GM18526 (cell line): ENCODE data around the gene CPEB4.

Experiments used
- POLR2A ChIP-seq: IDR thresholded peaks from 3 replicates; pipeline ENCODE4 v1.6.1; 2011; ENCODE audit not compliant: insufficient read length; ENCODE audit errors: extremely low read depth

The CPEB4 gene

DNA sequence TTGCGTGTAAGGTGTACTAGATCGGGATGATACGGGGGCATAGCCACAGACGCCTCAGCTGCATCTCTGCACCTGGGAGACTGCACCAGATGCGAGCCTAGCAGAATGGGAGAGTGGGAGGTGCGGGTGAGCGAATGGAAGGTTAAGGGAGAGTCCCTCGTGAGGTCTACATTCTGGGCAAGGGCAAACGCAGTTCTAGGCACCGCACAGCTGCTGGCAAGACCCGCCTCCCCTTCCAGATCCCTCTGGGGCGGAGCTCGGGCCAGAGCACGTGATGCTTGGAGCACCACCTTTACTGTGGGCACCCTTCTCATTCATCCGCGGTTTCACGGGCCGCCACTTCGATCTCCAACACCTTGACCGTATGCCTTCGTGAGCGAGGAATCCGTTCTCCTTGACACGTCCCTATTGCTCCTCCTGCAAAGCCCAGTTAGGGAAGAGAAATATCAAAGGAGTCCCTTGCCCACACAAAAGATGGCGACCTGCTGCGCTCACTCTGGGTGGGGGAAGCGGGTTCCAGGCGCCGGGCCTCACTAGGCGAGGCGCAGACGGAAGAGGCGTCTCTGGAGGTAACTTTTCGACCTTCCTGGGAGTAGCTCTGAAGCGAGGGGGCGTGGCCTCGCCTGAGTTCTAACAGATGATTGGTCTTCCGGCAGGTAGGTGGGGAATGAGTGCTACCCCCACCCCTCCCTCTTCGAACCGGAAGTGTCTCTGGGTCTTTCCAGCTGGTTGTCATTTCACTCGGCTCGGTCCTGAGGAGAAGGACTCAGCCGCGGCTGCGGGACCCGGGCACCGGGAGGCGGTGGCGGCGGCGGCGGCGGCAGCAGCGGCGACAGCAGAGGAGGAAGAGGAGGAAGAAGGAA lies at the start of gene CPEB4:
TSS of gene CPEB4 (plus strand) at position 740 of the 863 bp plus-strand sequence. CDS start 1,385 bp downstream, outside the sequence.
- TF ChIP-seq POLR2A = peak; percentile 89

DNA sequence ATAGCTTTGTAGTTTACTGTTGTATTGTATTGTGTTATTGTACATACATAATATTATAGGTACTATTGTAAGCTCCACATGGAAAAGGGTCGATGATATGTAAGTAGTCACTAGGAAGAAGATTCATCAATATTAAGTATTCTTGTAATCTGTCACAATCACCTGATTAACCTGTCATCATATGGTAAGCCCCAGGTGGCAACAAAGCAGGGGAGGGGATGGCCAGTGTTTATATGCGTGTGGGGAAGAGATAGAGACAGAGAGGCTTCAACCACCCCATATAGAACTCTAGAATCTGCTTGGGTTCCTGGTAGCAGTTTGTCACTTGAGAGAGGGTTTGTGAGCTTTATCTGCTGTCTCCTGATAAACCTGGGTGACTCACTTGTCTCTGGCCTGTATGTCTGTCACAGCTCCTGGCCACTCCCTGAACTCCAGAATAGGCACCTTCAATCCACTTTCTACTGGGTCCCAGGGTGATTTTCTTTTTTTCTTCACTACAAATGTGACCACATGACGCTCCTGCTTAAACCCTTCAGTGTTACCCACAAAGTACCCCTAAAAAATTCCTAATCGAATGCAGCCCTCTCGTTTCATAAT lies 48.9 kb upstream of the CPEB4 start:
- no peak for TF ChIP-seq POLR2A

DNA sequence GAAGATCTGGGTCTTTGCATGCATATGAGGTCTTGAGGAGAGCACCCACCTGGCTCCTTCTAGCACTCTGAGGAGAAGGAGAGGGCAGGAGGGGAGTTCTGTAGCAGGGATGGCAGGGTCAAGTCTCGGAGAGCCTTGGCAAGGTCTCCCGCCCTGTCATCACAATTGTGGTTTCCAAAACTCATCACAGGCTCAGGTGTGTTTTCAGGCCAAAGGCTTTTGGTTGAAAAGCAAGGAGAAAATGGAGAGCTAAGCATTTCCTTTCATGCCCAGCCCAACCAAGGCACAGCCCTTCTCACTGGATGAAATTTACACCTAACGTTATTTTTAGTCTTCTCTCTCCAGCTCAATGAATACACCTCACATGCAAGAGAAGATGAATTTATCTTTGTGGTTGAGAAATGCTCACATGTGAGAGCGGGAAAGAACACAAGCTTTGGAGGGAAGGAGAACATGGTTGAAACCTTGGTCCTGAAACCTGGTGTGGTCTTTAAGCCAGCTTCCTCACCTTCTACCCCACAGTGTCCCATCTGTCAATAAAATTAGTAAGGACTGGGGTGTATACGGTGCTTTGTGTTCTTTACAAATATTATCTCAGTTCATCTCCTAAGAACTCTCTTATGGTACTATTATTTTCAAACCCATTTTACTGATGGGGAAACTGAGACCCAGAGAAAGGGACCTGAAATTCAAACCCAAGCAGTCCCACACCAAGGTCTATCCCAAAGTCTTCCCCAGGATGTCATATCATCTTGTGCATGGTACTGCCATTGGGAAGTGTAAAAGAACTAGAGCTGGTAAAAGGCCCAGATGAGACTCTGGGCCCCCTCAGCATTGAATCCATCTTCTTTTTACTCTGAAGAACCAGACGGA lies 47.8 kb upstream of the CPEB4 start:
- TF ChIP-seq POLR2A = no peak

DNA sequence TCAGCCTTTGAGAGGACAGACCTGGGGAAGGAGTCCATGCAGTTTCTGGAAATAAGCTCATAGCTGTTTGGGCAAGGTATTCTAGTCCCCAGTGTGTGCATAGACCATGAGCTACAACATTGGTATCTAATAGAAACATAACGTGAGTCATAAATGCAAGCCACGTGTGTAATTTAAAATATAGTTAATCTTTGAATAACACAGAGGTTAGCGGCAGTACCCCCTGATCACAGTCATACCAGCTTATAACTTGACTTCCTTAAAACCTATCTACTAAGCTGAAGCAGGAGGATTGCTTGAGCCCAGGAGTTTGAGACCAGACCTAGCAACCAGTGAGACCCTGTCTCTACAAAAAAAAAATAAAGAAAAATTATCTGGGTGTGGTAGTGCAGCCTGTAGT lies 46.4 kb upstream of the CPEB4 start:
- no peak for TF ChIP-seq POLR2A

DNA sequence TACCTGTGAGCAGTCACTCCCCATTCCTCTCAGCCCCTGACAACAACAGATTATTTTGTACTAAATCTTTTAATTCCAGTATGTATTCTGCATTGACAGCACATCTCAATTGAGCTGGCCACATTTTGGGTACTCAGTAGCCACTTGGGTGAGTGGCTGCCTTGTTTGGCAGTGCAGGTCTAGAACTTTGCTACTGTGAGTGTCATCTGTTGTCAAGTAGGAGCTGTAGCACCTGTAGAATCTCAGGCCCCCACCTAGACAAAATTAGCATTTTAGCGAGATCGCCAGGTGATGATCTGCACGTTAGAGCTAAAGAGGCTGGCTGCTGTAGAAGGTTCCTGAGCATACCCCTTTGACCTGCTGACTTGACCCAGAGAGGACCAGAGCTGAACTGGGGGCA lies 44.4 kb upstream of the CPEB4 start:
- TF ChIP-seq POLR2A = no peak

DNA sequence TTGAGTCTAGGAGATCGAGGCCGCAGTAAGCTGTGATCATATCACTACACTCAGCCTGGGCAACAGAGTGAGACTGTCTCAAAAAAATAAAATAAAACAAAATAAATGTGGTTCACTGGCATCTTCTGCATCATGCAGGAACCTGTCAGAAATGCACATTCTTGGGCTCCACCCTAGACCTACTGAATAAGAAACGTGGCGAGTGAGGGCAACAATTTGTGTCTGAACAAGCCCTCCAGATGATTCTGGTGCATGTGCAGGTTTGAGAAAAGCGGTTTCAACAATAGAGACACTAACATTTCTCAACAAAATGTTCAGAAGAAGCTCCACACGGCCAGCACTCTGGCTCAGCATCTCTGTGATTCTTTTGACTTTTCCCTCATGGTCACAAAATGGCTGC lies 42.8 kb upstream of the CPEB4 start:
- no peak for TF ChIP-seq POLR2A

DNA sequence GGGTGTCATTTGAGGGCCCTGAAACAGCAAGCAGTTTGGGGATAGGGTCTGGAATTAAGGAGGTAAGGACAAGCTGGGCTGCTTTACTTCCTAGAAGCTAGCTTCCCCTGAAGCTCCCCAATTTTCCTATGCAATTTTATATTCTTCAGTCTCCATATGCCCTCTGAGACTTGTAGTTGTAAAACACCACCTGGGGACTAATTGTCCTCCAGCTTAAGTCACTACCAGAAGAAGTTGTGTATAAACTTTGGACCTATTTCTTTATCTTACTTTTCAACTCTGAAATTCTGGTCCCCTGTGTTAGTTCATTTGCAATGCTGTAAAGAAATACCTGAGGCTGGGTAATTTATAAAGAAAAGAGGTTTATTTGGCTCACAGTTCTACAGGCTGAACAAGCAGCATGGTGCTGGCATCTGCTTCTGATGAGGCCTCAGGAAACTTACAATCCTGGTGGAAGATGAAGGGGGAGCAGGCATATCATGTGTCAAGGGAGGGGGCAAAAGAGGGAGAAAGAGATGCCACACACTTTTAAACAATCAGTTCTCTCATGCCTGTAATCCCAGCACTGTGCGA lies 41.1 kb upstream of the CPEB4 start:
- no peak for TF ChIP-seq POLR2A

DNA sequence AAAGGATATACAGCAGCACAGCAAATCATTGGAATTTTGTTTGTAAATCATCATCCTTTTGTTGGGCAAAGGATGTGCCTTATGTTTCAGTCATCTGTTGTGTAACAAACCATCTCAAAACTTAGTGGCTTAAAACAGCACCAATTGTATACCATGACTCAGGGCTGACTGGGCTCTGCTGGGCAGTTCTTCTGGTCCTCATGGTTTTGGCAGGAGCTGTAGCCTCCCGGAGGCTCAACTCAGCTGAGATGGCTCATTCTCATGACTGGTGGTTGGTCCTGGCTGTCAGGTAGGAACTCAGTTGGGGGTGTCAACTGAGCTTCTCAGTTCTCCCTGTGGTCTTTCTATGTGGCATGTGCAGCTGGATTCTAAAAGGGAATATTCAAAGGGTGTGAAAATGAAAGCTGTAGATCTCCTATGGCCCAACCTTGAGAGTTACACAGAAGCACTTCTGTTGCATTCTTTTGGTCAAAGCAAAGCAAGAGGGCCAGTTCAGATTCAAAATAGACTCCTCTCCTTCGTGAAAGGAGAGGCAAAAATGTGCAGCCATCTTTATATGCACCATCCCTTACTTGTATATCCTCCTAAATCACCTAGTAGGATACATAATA lies 39.1 kb upstream of the CPEB4 start:
- no peak for TF ChIP-seq POLR2A

DNA sequence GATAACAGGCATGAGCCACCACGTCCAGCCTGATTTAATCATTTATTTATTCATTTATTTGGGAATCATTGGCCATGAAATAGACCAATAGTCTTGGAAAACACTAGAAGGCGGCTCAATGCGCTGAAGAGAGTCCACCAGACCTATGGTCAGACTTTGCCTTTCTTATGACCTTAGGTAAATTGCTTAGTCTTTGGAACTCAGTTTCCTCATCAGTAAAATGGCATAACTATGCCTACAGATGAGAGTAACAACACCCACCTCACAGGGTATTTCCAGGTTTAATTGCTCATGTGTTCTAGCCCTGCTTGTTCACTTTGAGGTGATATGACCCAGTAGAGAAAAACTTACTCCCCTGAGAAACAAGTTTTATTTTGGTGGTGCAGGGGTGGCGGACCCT lies 38.2 kb upstream of the CPEB4 start:
- TF ChIP-seq POLR2A = no peak

DNA sequence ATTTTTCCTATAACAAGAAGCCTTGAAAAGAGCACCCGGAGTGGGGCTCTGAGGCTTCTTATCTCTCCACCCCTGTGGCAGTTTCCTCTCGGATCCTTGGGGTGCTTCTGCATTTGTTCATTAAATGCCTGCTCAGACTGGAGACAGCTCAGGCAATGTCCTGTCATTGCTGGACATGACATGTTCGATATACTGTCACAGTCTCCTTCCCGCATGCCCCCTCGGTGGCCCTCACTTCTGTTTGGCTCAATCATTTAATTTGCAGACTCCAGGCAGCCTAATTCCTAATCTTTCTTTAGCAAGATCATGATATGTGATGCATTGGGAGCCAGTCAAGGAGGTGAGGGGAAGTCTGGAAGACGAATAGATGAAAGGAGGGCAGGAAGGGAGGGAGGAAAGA lies 37.5 kb upstream of the CPEB4 start:
- no peak for TF ChIP-seq POLR2A

DNA sequence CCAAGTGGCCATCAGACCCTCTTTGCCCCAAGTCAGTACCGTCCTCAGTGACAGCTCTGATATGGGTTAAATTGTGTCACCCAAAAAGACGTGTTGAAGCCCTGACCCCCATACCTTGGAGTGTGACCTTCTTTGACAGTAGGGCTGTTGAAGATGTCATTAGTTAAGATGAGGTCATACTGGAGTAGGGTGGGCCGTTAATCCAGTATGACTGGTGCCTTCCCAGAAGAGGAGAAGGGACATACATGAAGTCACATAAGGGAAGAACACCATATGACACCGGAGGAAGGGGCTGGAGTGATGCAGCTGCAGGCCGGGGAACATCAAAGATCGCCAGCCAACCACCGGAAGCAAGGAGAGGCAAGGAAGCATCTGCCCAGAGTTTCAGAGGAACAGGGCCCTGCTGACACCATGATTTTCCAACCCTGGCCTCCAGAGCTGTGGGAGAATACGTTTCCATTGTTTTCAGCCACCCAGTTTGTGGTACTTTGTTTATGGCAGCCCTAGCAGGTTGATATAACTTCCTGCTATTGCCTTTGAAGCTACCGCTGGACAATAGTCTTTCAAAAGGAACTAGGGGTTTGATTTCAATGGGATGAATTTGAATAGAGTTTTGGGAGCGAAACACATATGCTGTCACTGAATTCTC lies 36.4 kb upstream of the CPEB4 start:
- no peak for TF ChIP-seq POLR2A

DNA sequence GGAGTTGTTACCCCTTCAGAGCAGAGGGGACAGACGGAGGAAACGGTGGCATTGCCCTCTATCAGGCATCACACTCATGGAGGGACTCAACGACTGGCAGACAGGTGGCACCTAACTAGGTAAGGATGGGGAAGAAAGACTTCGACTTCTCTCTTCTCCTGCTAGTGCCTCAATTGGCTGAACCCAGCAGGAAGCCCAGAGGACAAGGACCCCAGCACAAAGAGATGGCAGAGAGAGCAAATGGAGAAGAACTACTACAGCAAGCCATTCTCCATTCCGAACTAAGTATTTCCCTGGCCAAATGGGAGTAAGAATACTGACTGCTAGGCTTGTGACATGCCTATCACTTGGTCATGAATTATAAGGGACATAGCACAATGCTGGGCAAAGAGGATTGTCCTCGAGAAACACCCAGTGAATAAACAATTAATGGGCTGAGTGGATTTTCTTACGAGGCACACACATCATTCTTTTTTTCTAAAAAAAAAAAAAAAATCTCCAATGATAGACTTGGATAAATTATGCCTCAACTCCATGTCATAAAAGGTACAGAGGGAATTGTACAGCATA lies 35.3 kb upstream of the CPEB4 start:
- no peak for TF ChIP-seq POLR2A

DNA sequence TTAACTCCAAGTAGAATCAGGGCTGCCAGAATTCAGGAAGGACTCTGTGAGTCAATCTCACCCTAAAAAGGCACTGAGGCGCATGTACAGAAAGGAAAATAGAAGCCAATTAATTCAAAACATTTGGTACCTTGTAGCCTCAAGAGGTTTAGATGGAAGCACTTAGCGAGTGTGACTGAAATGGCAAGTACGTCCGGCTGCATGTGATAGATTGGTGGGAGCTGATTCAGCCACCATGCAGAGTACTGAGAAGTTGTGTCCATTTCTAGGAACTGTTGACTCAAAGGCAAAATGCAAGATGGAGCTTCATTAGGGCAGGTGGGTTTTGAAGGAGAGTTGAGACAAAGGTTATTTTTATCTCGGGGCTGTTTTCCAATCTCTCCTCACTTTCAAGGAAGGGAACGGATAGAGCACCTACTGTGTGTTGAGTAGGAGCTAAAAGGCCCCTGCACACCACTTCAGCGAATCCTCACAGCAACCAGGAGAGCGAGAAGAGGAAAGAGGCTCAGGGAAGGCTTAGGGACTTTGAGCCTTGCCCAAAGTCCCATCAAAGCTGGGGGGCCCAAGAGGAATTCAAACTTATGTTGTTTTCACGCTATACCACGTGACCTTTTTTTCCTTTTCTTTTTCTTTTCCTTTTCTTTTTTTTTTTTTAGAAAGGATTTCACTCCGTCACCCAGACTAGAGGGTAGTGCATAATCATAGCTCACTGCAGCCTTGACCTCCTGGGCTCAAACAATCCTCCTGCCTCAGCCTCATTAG lies 34.6 kb upstream of the CPEB4 start:
- no peak for TF ChIP-seq POLR2A
